ENCODE measurements around the gene STX11.

GRCh38 chr6:144156338-144156737 is 6.0 kb downstream of the STX11 start:
- TF ChIP-seq CTCF (optimal IDR thresholded peaks at IDR 0.05 in 1 of 3, IDR thresholded peaks at IDR 0.05 in 1 of 3, conservative IDR thresholded peaks at IDR 0.05 in 1 of 3; ENCODE audit: extremely low read depth in 1 of 3, insufficient read depth in 2 of 3, low read length in 3 of 3) (no peak), EZH2 (IDR thresholded peaks at IDR 0.05; ENCODE audit: low read length) (no peak)

Data from keratinocyte (primary cell).